NCI-H1417 treated with DMSO at 0.1 percent for 48 hours (cell line): Measurements from ENCODE around the gene GNAL.
A peak's percentile ranks its signal among the peaks of the same experiment; 100 is the strongest.
"Not testable (repeated sequence)": the region's sequence is repeated elsewhere in the genome, so short reads cannot be mapped to it uniquely, and the experiment has no call there.

Source experiments
- DNase-seq: peaks from one replicate; lab custom pipeline; 2025; lab: John Stamatoyannopoulos, UW

The GNAL gene

GRCh38 chr18:11688972-11689668 lies at the start of gene GNAL:
GNAL (plus strand) TSS chr18:11689264; CDS start chr18:11689564, 300 bp downstream.
- DNase-seq, result peak; percentile 17

DNA sequence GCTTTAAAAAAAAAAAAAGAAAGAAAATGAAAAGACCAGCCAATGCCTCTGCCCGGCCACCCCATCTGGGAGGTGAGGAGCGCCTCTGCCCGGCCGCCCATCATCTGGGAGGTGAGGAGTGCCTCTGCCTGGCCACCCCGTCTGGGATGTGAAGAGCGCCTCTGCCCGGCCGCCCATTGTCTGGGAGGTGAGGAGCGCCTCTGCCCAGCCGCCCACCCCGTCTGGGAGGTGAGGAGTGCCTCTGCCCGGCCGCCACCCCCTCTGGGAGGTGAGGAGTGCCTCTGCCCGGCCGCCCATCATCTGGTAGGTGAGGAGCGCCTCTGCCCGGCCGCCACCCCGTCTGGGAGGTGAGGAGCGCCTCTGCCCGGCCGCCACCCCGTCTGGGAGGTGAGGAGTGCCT lies 41.8 kb upstream of the GNAL start:
- DNase-seq, result not testable (repeated sequence)

GRCh38 chr18:11647804-11648203 lies 41.3 kb upstream of the GNAL start:
- not testable (repeated sequence) for DNase-seq

DNA sequence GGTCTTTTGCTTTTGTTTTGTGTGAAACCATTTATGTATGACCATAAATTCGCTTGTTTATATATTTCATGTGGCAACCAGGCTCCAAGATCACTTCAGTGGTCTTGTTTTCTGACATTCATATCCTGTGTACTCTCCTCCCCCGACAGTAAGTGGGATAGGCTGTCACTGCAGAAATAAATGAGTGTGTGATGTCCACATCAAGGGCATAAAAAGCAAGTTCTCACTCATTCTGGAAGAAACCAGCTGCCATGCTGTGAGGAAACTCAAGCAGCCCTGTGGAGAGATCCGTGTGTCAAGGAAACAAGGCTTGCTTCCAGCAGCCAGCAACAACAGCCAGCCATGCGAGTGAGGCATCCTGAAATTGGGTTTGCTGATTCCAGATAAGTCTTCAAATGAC lies 39.2 kb upstream of the GNAL start:
- DNase-seq, result no peak

DNA sequence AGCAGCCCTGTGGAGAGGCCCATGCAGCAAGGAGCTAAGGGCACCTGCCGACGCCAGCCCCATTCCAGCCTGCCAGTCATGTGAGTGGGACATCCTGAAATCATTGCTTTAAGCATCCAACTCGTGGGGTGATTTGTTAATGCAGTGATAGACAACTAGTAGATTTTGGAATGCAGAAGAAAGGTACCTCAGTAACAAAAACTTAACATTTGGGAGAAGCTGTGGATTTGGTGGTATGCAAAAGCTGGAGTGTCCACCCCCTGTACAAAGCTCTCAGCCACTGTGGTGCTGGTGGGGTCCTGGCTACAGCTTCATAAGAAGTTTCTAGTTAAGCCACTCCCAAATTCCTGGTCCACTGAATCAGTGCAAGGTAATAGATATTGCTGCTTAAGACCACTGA lies 37.2 kb upstream of the GNAL start:
- DNase-seq, result no peak

GRCh38 chr18:11653521-11653920 lies 35.5 kb upstream of the GNAL start:
- DNase-seq, result no peak

- no peak for DNase-seq
Measured at GRCh38 chr18:11654736-11655605, 34.1 kb upstream of the GNAL start.

GRCh38 chr18:11655606-11655932 lies 33.5 kb upstream of the GNAL start:
- DNase-seq, result no peak

DNA sequence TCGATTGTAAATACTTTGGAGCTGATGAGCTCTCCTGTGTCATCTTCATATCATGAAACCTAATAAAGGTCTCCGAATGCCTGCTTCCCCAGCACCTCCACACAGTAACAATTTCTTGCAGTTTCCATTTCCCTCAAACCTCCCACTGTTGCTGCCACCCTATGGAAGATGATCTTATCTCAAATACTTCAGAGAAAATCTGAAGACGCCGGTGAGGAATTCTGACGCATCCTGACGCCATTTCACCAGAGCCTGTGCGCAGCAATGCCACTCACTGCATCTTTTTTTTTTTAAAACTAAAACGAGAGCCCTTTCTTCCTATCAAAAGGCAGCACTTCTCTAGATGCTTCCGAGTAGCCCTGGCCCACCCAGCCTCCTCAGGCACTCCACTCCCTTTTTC lies 31.9 kb upstream of the GNAL start:
- DNase-seq, result no peak

DNA sequence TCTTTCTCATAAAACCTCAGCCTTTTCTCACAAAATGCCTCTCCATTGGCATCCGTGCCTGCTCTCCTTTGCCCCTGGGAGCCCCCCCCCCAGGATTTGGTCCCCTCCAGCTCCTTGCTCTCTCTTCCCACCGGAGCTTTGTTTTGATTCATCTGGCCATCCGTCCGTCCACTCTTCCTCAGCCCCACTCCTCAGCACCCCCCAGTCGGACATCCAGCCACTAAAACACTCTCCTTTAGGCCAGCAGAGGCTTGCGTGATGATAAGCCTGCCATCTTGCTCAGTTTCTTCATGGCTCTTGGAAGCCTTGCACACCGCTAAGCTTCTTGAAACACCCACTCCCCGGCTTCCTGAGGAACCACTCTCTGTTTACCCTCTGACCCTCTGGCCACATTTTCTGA lies 31.5 kb upstream of the GNAL start:
- no peak for DNase-seq

- no peak for DNase-seq
Measured at GRCh38 chr18:11658019-11658418, 31.0 kb upstream of the GNAL start.

DNA sequence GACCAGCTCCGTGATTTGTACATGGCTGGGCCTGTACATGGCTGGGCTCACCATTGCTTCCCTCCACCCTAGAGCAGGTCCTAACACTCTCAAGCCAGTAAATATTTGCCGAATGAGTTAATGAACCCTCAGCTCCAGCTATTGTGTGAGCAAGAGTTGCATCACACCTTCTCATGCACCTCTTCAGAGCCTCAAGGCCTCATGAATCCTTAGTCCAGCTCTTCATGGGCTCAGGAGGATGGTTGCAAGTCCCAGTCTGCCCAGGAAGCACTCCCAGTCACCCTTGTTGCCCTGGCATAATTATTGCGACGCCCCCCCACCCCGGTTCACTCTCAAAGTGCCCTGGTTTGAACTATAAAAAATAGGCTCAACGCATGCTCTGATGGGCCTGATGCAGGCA lies 30.1 kb upstream of the GNAL start:
- DNase-seq, result no peak

- DNase-seq, result no peak
Measured at GRCh38 chr18:11660691-11661090, 28.4 kb upstream of the GNAL start.

GRCh38 chr18:11661430-11661829 lies 27.6 kb upstream of the GNAL start:
- no peak for DNase-seq

DNA sequence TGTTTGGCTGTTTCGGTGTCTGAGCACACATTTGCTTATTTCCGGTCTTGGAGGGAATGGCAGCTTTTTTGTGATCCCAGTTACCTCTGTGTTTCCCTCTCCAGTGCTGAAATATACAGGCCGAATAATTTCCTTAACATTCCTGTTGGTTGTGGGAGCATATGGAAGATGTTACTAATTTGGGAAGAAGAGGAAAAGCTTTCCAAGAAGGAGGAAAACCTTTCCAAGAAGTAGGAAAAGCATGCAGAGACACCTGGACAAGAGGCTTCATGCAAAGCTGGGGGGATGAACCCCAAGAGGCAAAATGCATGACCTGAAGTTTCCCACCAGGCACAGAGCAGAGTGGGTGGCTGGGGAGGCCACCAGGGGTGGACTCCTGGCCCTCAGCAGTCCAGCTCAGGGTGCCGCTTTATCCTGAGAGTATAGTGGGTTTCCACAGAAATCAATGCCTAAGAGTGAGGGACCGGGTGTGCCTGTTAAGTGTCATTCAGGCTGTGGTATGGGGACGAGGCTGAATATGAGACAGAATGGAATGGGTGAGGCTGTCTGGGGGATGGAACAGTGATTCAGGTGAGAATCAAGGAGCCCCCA lies 25.5 kb upstream of the GNAL start:
- DNase-seq, result no peak

- DNase-seq, result no peak
Measured at GRCh38 chr18:11664286-11664685, 24.8 kb upstream of the GNAL start.

- DNase-seq, result no peak
Measured at GRCh38 chr18:11665146-11665545, 23.9 kb upstream of the GNAL start.

GRCh38 chr18:11665587-11665986 lies 23.5 kb upstream of the GNAL start:
- DNase-seq, result no peak

- DNase-seq, result no peak
Measured at GRCh38 chr18:11666176-11666575, 22.9 kb upstream of the GNAL start.

DNA sequence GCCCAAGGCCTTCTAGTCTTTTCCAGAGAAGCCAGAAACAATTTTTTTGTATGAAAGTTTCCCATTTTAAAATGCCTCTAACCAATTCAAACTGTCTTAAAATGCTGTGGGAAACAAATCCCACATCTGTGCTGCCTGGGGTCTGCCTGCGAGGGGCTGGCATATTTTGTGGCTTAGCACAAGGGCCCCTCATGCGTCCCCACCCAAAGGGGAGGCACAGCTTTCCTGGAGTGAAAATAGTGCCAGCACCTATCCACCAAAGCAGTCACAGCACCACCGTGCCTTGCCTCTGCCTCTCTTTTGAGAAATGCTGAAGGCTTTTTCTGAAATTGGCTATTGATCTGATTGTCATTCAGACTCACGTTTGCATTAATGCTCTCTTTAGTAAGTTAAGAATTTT lies 22.2 kb upstream of the GNAL start:
- no peak for DNase-seq

DNA sequence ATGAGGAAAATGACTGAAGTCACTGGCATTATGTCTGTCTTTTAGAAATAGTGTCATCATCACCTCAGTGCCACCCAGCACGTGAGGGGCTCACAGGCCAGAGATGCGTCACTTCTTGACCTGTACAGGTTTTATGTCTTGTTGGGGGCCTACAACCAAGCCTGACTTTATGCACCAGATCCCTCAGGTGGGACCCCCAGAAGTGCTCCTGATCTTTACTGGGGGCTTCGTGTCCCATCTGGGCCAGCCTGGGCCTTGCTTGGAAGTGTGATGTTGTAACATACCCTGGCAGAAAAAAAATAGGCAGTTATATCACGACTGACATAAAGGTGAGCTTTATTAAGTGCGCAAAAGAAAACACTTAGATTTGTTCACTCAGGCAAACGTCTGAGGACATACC lies 21.5 kb upstream of the GNAL start:
- no peak for DNase-seq

- no peak for DNase-seq
Measured at GRCh38 chr18:11668441-11669169, 20.5 kb upstream of the GNAL start.
